Fibroblast of peridontal ligament (primary cell): ENCODE results near the gene YAF2.

Source experiments
- DNase-seq: peaks from one replicate; pipeline ENCODE4 v3.0.0-alpha.2; 2010; ENCODE audit errors: extremely low read depth

YAF2 gene

GRCh38 chr12:42238240-42239140, at the start of gene YAF2:
Gene YAF2 (minus strand): TSS chr12:42238248. CDS start chr12:42238180, 68 bp downstream.
- DNase-seq: peak; percentile 74

GRCh38 chr12:42286741-42287140, 48.7 kb upstream of the YAF2 start:
- DNase-seq: no peak

GRCh38 chr12:42285431-42285830, 47.4 kb upstream of the YAF2 start:
- no peak for DNase-seq

- DNase-seq: peak; percentile 34
Measured at GRCh38 chr12:42284876-42285275, 46.8 kb upstream of the YAF2 start.

- DNase-seq: no peak
Measured at GRCh38 chr12:42284157-42284556, 46.1 kb upstream of the YAF2 start.

GRCh38 chr12:42283739-42284138, 45.7 kb upstream of the YAF2 start:
- DNase-seq: no peak

- no peak for DNase-seq
Measured at GRCh38 chr12:42282294-42282693, 44.2 kb upstream of the YAF2 start.

GRCh38 chr12:42281844-42282243, 43.8 kb upstream of the YAF2 start:
- DNase-seq: no peak

GRCh38 chr12:42281278-42281677, 43.2 kb upstream of the YAF2 start:
- no peak for DNase-seq

- no peak for DNase-seq
Measured at GRCh38 chr12:42278128-42278510, 40.1 kb upstream of the YAF2 start.

- DNase-seq: peak; percentile 25
Measured at GRCh38 chr12:42277396-42278127, 39.5 kb upstream of the YAF2 start.

GRCh38 chr12:42275499-42275898, 37.5 kb upstream of the YAF2 start:
- no peak for DNase-seq

- no peak for DNase-seq
Measured at GRCh38 chr12:42273706-42274105, 35.7 kb upstream of the YAF2 start.

- no peak for DNase-seq
Measured at GRCh38 chr12:42270596-42270995, 32.5 kb upstream of the YAF2 start.

- DNase-seq: no peak
Measured at GRCh38 chr12:42267413-42268190, 29.6 kb upstream of the YAF2 start.

GRCh38 chr12:42266579-42267230, 28.7 kb upstream of the YAF2 start:
- no peak for DNase-seq

- DNase-seq: peak; percentile 19
Measured at GRCh38 chr12:42262271-42262670, 24.2 kb upstream of the YAF2 start.

- DNase-seq: no peak
Measured at GRCh38 chr12:42261708-42262107, 23.7 kb upstream of the YAF2 start.

- no peak for DNase-seq
Measured at GRCh38 chr12:42260518-42260917, 22.5 kb upstream of the YAF2 start.

GRCh38 chr12:42259699-42260098, 21.7 kb upstream of the YAF2 start:
- DNase-seq: no peak

- DNase-seq: no peak
Measured at GRCh38 chr12:42255866-42256261, 17.8 kb upstream of the YAF2 start.
